Urinary bladder (tissue), 4 donors: Measurements from ENCODE around the gene ATP6V1B1. TPM values are rescaled to one million over a fixed set of nuclear protein-coding genes. Genes with fewer than 3 reads are reported as not detected.

ENCODE experiments used
- DNase-seq: peaks from one replicate; pipeline ENCODE4 v3.0.0-alpha.2; 2015; ENCODE audit errors: extremely low spot score
- H3K27ac ChIP-seq: one replicate; pipeline ENCODE4 v1.5.1; 2013; ENCODE audit warnings: low read depth, mild to moderate bottlenecking, moderate library complexity
- H3K36me3 ChIP-seq: one replicate; pipeline ENCODE4 v1.6.1; 2013; ENCODE audit warnings: mild to moderate bottlenecking, moderate library complexity; ENCODE audit not compliant: insufficient read depth
- H3K4me1 ChIP-seq: one replicate; pipeline ENCODE4 v1.6.1; 2013; ENCODE audit warnings: mild to moderate bottlenecking, moderate library complexity; ENCODE audit not compliant: insufficient read depth
- H3K4me3 ChIP-seq: one replicate; pipeline ENCODE4 v1.5.1; 2013; ENCODE audit warnings: low read depth, low read length
- WGBS: extraction: QIAGEN DNeasy Blood & Tissue Kit; methylation state at CpG from one replicate; pipeline ENCODE4 v1.1.7; 2013; 5-methylcytosine and 5-hydroxymethylcytosine counted together
- polyA plus RNA-seq: library from polyadenylated mRNA; stranded (reverse); fragments of 200-250 nt; gene quantifications from one replicate; pipeline ENCODE4 v1.2.3, GENCODE V29; 2013
- total RNA-seq: library from RNA; depleted of rRNA; stranded (reverse); fragments of >200 nt; gene quantifications from one replicate; pipeline ENCODE4 v1.2.3, GENCODE V29; 2014
- donor health status: healthy with polysubstance abuse.
- donor health status: healthy.

The ATP6V1B1 gene
- total and polyA plus RNA-seq, 2 donors: 0.27 to 0.63 TPM

DNA sequence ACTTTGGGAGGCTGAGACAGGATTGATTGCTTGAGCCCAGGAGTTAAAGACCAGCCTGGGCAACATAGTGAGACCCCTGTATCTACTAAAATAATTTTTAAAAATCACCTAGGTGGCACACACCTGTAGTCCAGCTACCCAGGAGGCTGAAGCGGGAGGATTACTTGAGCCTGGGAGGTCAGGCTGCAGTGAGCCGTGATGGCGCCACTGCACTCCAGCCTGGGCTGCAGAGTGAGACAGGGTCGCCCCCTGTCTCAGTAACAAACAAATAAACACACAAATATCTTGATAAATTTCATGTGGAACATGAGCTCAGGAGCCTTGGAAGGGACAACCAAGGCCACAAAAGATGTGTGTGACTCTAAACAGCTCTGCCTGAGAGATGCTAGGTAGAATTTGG, 31.0 kb downstream of the ATP6V1B1 start:
- Histone ChIP-seq H3K27ac (no peak overlapping the region), H3K36me3 (no peaks in the 10 kb centered on the region), H3K4me1 (no peaks in the 10 kb centered on the region), H3K4me3 (no peak overlapping the region)
- no peak for DNase-seq
- WGBS: 67% methylated on average over 4 of the region's 4 CpGs

DNA sequence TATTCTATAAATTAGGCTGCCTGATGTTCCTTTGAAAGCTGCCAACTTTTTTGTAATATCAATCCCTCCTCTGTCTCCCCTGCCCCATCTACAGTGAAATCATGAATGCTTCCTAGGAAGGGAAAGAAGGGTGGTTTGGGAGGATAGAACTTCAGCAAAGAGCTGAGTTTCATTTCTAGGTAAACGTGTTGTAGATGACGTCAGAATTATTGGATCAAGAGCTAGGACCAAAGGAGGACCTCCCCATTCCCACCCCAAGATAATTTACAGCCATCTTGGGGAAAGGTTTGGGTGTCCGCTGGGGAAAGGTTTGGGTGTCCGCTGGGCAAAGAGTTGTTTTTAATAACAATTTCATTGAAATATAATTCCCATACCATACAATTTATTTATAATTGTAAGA, 31.5 kb downstream of the ATP6V1B1 start:
- Histone ChIP-seq H3K4me3 (no peak overlapping the region), H3K36me3 (no peaks in the 10 kb centered on the region), H3K4me1 (no peaks in the 10 kb centered on the region), H3K27ac (no peak overlapping the region)
- WGBS: 56% methylated on average over 4 of the region's 4 CpGs
- no peak for DNase-seq

DNA sequence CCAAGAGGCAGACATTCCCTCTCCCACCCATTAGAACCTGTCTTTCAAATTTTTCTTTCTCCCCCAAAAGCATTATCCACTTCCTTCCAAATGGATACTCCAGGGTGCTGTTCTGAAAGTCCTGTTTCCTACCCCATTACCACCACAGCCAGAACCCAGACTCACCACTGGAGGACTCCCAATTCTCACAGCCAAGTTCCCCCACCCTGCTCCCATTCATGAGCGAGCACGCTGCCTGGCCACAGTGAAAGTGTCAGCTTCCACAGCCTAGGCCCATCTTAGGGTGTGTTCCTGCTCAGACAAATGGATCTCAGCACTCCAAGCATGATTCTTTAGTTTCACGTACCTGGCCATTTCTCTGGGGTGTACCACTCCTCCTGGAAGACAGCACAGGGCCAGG, 38.9 kb downstream of the ATP6V1B1 start:
- WGBS: 89% methylated on average over 3 of the region's 3 CpGs

DNA sequence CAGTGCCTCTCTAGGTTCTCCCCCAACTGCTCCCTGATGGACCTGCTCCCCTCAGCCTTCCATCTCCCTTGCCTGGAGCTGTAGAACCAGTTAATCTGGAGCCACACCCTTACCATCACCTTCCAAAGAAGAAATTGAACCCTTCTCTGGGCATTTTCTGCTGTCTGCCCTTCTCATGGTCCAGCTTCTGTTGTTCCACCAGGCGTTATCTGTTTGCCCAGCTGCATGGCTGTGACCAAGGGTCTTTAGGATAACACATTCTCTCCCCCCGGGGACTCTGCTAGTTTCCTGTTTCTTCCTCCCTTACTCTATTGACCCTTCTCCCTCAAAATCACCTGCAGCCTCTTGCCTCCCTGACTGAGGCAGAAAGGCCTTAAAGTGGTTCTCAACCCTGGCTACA, 39.5 kb downstream of the ATP6V1B1 start:
- H3K27ac ChIP-seq: no peak overlapping the region
- no peaks in the 10 kb centered on the region for H3K4me1 ChIP-seq
- H3K4me3 ChIP-seq: no peak overlapping the region
- 88% methylated on average over 2 of the region's 2 CpGs for WGBS
- no peak for DNase-seq
- H3K36me3 ChIP-seq: no peaks in the 10 kb centered on the region

More for the DNA sequence above, 38.9 kb downstream of the ATP6V1B1 start:
- no peak overlapping the region for H3K4me3 ChIP-seq
- no peaks in the 10 kb centered on the region for H3K4me1 ChIP-seq
- no peaks in the 10 kb centered on the region for H3K36me3 ChIP-seq
- H3K27ac ChIP-seq: no peak overlapping the region
- DNase-seq: no peak

DNA sequence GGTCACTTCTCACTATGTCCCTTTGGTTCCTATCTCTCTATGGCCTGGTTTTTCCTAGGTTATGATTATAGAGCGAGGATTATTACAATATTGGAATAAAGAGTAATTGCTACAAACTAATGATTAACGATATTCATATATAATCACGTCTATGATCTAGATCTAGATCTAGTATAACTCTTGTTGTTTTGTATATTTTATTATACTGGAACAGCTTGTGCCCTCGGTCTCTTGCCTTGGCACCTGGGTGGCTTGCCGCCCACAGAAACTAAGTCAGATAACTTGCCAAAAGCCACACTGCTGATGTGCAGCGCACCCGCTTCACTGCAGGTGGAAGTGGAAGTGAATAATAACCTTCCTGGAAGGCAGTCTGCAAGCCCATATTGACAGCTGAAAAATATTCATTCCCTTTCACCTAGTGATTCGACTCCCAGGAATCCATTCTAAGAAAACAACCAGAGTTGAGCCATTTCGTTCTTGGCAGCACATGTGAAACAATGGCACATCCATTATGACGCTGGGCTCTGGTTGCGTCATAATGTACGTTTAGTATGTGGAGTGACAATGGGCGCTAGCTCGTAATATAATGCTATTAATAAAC, 42.0 kb downstream of the ATP6V1B1 start:
- Histone ChIP-seq H3K36me3 (no peaks in the 10 kb centered on the region), H3K4me3 (no peak overlapping the region), H3K27ac (no peak overlapping the region), H3K4me1 (no peaks in the 10 kb centered on the region)
- 31% methylated on average over 14 of the region's 14 CpGs for WGBS
- no peak for DNase-seq

DNA sequence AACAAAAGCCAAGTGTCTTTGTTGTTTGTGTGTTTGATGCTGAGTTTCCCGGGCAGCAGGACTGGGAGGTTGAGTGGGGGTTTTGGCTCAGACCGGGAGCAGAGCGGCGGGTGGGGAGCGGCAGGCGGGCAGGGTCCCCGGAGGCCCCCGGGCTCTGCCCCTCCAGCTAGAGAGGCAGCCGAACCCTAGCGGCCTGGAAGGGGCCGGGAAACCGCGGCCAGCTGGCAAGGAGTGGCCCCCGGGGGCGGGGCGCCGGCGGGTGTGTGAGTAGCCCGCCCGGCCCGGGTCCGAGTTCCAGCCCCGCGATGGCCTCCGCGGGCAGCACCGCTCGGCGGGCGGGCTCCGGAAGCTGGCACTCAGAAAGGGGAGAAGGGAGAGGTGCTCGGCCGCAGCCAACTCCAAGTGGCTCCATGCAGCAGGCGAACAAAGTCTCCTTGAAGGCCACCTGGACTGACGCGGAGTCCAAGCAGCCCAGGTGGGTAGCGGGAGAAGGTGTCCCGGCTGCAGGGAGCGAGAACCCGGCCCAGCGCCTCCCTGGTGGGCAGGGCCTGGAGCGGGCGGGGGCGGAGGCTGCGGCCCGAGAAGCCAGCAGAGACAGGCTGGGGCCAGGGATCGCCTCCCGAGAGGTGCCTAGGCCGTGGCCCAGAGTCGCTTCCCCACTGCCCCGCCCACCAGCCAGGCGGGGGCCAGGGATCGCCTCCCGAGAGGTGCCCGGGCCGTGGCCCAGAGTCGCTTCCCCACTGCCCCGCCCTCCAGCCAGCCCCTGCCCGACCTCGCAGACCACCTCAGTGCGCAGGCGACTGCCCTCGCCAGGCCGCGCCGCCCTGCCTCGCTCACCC, 42.9 kb downstream of the ATP6V1B1 start, which contains the start of gene ANKRD53:
Gene ANKRD53 (plus strand): TSS at position 290 of the 839 bp plus-strand sequence. CDS start 16 bp downstream, at position 306.
- WGBS: 1% methylated on average over 67 of the region's 67 CpGs
- Histone ChIP-seq H3K4me3 (peak within 1 kb of the TSS; percentile 44), H3K27ac (peak within 1 kb of the TSS; percentile 63), H3K4me1 (no peaks in the 10 kb centered on the region), H3K36me3 (peaks cover 2% of the 10 kb centered on the region)
- DNase-seq: no peak

DNA sequence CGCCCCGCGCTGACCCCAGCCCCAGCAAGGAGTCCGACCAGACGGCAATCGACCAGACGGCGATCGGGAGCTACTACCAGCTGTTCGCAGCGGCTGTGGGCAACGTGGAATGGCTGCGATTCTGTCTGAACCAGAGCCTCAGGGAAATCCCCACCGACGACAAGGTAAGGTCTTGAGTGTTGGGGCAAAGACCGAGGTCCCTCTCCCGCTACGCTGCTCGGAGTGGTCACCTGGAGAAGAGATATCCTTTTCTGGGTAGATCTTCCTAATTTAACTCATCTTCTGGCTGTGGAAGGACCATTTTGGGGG, 43.4 kb downstream of the ATP6V1B1 start:
- peak overlapping the region; percentile 44 for H3K4me3 ChIP-seq
- no peak overlapping the region for H3K27ac ChIP-seq
- peaks cover 2% of the 10 kb centered on the region for H3K36me3 ChIP-seq
- H3K4me1 ChIP-seq: no peaks in the 10 kb centered on the region
- no peak for DNase-seq
- 21% methylated on average over 19 of the region's 19 CpGs for WGBS

DNA sequence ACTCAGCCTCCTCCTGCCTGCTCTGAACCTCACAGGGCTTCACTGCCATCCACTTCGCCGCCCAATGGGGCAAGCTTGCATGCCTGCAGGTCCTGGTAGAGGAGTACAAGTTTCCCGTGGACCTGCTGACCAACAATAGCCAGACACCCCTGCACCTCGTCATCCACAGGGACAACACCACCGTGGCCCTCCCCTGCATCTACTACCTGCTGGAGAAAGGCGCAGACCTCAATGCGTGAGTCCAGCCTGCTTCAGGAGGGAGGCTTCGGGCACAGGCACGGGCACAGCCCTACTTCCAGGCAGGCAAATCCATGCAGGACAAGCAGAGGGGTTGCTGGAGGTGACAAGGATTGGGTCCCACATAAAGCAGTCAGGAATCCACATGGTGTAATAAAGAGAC, 43.9 kb downstream of the ATP6V1B1 start:
- DNase-seq: no peak
- Histone ChIP-seq H3K36me3 (peaks cover 2% of the 10 kb centered on the region), H3K4me1 (no peaks in the 10 kb centered on the region), H3K4me3 (no peak overlapping the region), H3K27ac (no peak overlapping the region)
- WGBS: 88% methylated on average over 9 of the region's 9 CpGs

DNA sequence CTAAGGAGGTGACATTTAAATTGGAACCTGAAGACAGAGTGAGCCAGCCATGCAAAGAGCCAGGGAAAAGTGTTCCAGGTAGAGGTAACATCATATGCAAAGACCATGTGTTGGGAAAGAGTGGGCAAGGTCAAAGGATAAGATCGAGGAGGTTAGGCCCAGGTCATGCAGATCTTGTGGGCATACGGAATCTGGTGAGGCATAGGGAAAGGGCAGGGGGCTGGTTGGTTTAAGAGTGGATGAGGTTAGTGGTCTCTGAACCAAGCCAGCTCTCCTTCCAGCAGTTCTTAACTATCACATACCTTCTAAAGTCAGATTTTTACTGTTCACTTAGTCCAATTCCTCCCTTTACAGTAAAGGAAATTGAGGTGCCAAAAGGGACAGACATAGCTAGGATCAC, 45.7 kb downstream of the ATP6V1B1 start:
- DNase-seq: no peak
- WGBS: 87% methylated on average over 2 of the region's 2 CpGs
- H3K27ac ChIP-seq: no peak overlapping the region
- H3K36me3 ChIP-seq: peaks cover 2% of the 10 kb centered on the region
- H3K4me3 ChIP-seq: no peak overlapping the region
- no peaks in the 10 kb centered on the region for H3K4me1 ChIP-seq

DNA sequence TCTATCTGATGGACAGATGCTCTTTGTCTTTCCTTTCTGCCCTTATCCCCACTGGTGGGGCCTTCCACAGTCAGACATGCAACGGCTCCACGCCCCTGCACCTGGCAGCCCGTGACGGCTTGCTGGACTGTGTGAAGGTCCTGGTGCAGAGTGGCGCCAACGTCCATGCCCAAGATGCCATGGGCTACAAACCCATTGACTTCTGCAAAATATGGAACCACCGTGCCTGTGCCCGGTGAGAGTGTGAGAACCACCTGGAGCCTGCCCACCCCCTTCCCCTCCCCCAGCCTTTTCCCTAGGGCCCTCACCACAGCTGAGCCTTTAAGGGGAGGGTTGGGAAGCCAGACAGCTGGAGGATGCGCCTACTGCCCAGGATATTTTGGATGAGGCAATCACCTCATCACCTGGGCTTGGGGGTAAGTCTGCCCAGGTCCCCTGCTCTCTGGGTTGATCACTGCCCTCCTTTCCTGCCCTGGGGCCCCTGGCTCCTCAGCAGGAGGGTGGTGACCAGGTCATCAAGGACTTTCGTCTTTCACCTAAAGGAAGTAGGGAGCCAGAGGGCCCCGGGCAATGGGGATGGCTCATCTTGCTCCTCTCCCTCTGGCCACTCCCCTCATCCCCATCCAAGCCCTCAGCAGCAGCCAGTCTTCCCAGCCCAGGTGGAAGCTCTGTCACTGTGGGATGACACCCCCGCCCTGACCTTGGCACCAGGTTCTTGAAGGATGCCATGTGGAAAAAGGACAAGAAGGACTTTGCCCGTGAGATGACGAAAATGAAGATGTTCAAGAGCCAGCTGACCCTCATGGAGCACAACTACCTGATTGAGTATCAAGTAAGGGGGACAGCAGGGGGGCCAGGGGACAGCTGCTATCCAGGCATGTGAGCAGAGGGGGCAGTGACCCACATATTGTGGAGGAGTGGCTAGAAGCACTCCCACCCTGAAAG, 46.4 kb downstream of the ATP6V1B1 start:
- no peaks in the 10 kb centered on the region for H3K4me1 ChIP-seq
- no peak overlapping the region for H3K27ac ChIP-seq
- 87% methylated on average over 14 of the region's 14 CpGs for WGBS
- H3K4me3 ChIP-seq: no peak overlapping the region
- peaks cover 2% of the 10 kb centered on the region for H3K36me3 ChIP-seq
- DNase-seq: no peak

DNA sequence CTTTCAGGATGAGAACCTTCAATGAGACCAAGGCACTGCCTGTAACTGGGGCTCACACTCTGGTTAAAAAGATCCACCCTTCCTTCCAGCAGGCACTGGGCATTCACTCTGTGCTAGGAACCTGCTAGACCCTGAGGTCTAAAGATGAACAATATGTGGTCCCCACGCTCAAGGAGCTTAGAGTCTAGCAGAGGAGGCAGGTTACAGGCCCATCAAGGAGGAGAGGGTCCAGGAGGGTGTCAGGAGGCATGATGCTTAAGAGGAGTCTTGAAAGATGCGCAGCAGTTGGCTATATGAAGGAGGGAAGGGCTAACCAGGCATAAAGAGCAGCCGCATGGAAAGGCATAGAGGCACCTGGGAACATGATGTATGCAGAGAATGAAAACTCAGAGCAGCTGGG, 47.3 kb downstream of the ATP6V1B1 start:
- 93% methylated on average over 3 of the region's 3 CpGs for WGBS
- Histone ChIP-seq H3K4me1 (no peaks in the 10 kb centered on the region), H3K27ac (no peak overlapping the region), H3K4me3 (no peak overlapping the region), H3K36me3 (peaks cover 2% of the 10 kb centered on the region)
- DNase-seq: no peak

DNA sequence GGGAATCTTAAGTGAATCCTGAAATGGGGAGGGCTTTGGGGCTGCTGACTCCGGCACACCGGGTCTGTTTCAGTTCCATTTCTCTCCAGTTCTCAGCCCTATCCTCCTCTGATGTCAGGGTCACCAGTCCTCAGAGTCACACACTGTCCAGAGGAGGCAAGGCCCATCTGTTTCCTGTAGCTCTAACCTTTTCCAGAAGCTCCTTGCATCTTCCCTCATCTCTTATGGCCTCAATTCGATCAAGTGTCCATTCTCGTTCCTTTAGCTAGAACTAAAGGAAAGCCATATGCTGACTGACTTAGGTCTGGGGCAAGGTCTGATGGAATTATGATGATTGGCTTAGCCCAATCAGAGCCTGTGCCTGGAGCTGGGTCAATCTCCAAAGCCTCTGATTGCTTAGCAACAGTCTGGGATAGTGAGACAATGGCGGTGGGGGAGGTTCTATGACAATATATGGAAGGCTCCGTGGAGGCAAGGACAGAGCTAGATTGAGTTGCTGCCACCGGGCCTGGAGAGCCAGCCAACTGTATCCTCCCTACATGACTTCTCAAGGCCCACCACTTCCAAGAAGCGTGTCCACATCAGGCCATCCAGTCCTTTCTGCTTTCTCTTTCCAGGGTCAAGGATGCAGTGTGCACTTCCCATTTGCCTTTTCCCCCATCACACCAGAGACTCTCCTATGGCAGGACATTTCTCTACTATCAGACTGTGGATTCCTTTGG, 48.0 kb downstream of the ATP6V1B1 start:
- H3K4me3 ChIP-seq: no peak overlapping the region
- H3K4me1 ChIP-seq: no peaks in the 10 kb centered on the region
- peaks cover 2% of the 10 kb centered on the region for H3K36me3 ChIP-seq
- no peak for DNase-seq
- H3K27ac ChIP-seq: no peak overlapping the region
- 90% methylated on average over 8 of the region's 8 CpGs for WGBS

DNA sequence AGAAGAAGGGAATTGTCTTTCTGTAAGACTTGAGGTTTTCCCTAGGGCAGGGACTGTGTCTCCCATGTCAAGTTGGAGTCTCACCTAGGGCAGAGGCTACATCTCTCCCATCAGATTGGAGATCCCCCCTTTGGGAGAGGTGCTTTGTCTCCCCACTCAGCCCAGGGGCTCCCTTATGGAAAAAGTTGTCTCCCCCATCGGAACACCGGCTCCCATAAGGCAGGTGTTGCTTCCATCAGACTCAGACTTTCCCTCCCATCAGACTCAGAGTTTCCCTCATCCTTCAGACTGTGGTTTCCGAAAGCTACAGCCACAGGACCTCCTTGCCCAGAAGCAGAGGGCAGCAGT, 48.5 kb downstream of the ATP6V1B1 start:
- no peak overlapping the region for H3K4me3 ChIP-seq
- whole genome bisulfite sequencing: 94% methylated on average over 3 of the region's 3 CpGs
- DNase-seq: no peak
- H3K27ac ChIP-seq: no peak overlapping the region
- H3K4me1 ChIP-seq: no peaks in the 10 kb centered on the region
- H3K36me3 ChIP-seq: peaks cover 2% of the 10 kb centered on the region
